Stomach smooth muscle (tissue), 2 donors: ENCODE results near the gene MCRIP1.

Experiments used
- H3K27ac ChIP-seq: one replicate; pipeline ENCODE4 v1.7.0; 2013; ENCODE audit warnings: mild to moderate bottlenecking, low read length, inconsistent platforms
- H3K27me3 ChIP-seq, 2 donors: one replicate each; pipeline ENCODE4 v1.7.0; 2013; ENCODE audit warnings: low read length in 2 of 2; ENCODE audit not compliant: insufficient read depth in 2 of 2, control insufficient read depth in 1 of 2
- H3K36me3 ChIP-seq, 2 donors: one replicate each; pipeline ENCODE4 v1.7.0; 2013; ENCODE audit warnings: low read length in 2 of 2; ENCODE audit not compliant: control insufficient read depth in 2 of 2, insufficient read depth in 2 of 2
- H3K4me1 ChIP-seq: one replicate; pipeline ENCODE4 v1.7.0; 2013; ENCODE audit warnings: low read length; ENCODE audit not compliant: control insufficient read depth, insufficient read depth
- H3K4me3 ChIP-seq, 2 donors: one replicate each; pipeline ENCODE4 v1.7.0; 2013; ENCODE audit warnings: low read length in 2 of 2
- H3K9ac ChIP-seq, 2 donors: one replicate each; pipeline ENCODE4 v1.7.0; 2013; ENCODE audit warnings: low read length in 2 of 2, mild to moderate bottlenecking in 1 of 2
- H3K9me3 ChIP-seq, 2 donors: one replicate each; pipeline ENCODE4 v1.7.0; 2013; ENCODE audit warnings: low read length in 2 of 2; ENCODE audit not compliant: control insufficient read depth in 2 of 2
- donor health status: healthy.
- donor health status: Pancreatic carcinoma.

Gene MCRIP1

DNA sequence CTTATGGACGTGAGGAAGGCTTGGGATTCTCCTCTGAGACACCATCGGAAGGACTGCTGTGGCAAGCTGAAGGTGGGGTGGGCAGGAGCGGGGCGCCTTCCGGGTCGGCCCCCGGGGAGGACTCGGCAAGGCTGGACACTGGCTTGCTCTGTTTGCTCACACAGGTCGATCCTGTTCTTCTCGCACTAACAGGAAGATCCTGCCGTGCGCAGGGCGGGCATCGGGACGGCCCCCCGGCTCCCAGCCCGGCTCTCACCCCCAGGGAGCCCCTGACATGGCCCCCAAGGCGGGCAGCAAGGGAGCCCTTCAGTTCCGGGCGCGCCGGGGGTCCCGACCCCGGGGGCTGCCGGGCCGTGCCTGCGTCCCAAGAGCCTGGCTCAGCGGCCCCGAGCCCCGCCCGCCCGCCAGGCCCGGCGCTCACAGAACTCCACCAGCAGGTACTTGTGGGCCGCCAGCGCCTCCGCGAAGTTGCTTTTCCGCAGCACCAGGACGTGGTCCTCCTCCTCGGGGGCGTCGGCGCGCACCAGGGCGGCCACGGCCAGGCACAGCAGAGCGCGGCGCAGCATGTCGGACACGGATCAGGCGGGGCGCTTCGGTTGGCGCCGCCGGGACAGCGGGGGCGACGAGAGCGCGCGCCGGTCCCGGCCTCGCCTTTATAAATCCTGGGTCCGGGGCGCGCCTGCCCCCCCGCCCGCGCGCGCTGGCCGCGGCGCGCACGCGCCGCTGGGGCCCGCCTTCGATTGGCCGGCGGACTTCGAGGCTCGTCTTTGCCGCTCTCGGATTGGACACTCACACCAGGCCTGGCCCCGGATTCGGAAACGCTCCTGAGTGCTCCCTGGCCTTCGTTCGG, 27.0 kb upstream of the MCRIP1 start, which contains the start of gene P4HB:
P4HB (minus strand) TSS at position 630 of the 850 bp plus-strand sequence; CDS start at position 566, 64 bp downstream.
- peak within 1 kb of the TSS; percentile 79 to 93 for H3K9ac ChIP-seq
- H3K4me1 ChIP-seq, result peaks cover 36% of the 10 kb centered on the region
- peaks cover 18 to 25% of the 10 kb centered on the region in 2 donors for H3K36me3 ChIP-seq

GRCh38 chr17:81858967-81859905, 26.1 kb upstream of the MCRIP1 start:
- Histone ChIP-seq H3K27ac (peak overlapping the region; percentile 83), H3K36me3 (peaks cover 25 to 27% of the 10 kb centered on the region in 2 donors), H3K4me1 (peaks cover 39% of the 10 kb centered on the region), H3K9ac (peak overlapping the region; percentile 79 to 93), H3K27me3 (no peaks in the 10 kb centered on the region), H3K4me3 (peak overlapping the region; percentile 84 to 87), H3K9me3 (no peaks in the 10 kb centered on the region)

More for the DNA sequence above, 27.0 kb upstream of the MCRIP1 start, which contains the start of gene P4HB:
- Histone ChIP-seq H3K9me3 (no peaks in the 10 kb centered on the region), H3K27ac (peak within 1 kb of the TSS; percentile 83), H3K27me3 (no peaks in the 10 kb centered on the region), H3K4me3 (peak within 1 kb of the TSS; percentile 84 to 87)

DNA sequence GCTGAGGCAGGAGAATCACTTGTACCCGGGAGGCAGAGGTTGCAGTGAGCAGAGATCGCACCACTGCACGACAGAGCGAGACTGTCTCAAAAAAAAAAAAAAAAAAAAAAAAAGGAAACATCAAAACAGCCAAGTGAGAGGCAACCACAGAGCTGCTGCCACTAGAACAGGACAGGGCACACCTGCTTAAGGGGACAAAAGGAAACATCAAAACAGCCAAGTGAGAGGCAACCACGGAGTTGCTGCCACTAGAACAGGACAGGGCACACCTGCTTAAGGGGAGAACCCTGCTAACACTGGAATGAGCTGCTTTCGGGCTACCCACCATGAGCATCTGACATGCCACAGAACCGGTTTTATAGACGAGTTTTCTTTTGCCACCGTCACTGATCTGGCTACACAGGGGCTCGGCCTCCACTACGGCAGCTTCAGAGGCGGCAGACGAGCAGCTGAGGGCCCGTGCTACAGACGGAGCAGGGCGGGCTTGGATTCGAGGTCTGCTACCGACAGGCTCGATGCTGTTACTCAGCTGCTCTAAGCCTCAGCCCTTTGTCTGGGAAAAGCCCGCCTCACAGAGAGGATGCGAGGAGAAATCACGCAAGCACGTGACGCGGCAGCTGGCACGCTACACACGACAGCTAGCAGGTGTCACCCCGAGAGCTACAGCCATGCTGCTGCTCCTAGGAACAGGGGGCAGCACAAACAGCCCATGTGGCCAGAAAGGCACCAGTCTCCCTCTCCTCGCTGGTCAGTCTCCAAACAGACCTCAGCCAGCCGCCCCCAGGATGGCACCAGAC, 25.3 kb upstream of the MCRIP1 start:
- peak overlapping the region in 1 of 2 donors; percentile 84 for H3K4me3 ChIP-seq
- peaks cover 28 to 32% of the 10 kb centered on the region in 2 donors for H3K36me3 ChIP-seq
- H3K4me1 ChIP-seq, result peaks cover 39% of the 10 kb centered on the region
- no peak overlapping the region for H3K27ac ChIP-seq
- no peaks in the 10 kb centered on the region for H3K27me3 ChIP-seq
- H3K9ac ChIP-seq, result peak overlapping the region; percentile 13 to 33
- H3K9me3 ChIP-seq, result no peaks in the 10 kb centered on the region

- Histone ChIP-seq H3K9me3 (no peaks in the 10 kb centered on the region), H3K27me3 (no peaks in the 10 kb centered on the region), H3K4me1 (peaks cover 25% of the 10 kb centered on the region), H3K9ac (no peak overlapping the region), H3K27ac (no peak overlapping the region), H3K36me3 (peaks cover 45 to 48% of the 10 kb centered on the region in 2 donors), H3K4me3 (no peak overlapping the region)
These were observed 22.1 kb upstream of the MCRIP1 start for GRCh38 chr17:81854974-81855774.

DNA sequence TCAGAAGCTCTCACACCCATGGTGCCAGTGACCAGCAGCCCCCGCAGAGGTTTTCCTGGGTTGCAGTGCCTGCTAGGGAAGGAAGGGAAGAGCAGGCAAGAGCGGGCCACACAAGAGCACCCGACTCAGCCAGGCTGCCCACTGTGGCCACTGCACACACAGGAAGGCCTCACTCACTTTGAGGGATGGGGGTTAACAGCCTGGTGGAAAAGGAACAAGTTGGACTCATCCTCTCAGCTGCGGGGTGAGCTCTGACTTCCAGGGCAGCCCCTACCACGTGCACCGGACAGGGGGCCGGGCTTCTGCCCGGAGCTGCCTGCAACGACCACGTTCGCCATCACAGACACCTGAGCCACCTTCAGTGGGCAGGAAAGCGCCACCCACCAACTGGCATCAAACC, 19.1 kb upstream of the MCRIP1 start:
- no peaks in the 10 kb centered on the region for H3K27me3 ChIP-seq
- H3K9ac ChIP-seq, result no peak overlapping the region
- H3K9me3 ChIP-seq, result no peaks in the 10 kb centered on the region
- H3K4me3 ChIP-seq, result no peak overlapping the region
- no peak overlapping the region for H3K27ac ChIP-seq
- H3K4me1 ChIP-seq, result peaks cover 4% of the 10 kb centered on the region
- H3K36me3 ChIP-seq, result peaks cover 38 to 40% of the 10 kb centered on the region in 2 donors

DNA sequence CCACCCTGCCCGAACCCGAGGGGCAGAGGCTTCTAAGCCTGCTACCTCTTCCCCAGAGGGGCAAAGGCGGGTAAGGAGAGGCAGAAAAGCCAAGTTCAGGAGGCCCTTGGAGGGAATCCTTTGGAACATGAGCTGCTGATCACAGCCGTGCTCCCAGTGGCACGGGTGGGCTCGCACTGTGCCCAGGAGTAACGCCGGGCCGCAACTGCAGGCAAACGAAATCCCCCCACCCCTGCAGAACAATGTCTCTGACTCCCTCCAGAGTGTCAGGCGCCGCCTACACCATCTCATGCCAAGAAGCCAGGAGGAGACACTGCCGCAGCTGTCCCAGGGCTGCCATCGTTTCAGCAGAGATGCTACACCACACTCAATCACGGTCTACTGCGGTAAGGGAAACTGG, 18.3 kb upstream of the MCRIP1 start:
- Histone ChIP-seq H3K27me3 (no peaks in the 10 kb centered on the region), H3K9me3 (no peaks in the 10 kb centered on the region), H3K36me3 (peaks cover 43 to 48% of the 10 kb centered on the region in 2 donors), H3K9ac (no peak overlapping the region), H3K4me1 (peaks cover 3% of the 10 kb centered on the region), H3K27ac (no peak overlapping the region), H3K4me3 (no peak overlapping the region)

DNA sequence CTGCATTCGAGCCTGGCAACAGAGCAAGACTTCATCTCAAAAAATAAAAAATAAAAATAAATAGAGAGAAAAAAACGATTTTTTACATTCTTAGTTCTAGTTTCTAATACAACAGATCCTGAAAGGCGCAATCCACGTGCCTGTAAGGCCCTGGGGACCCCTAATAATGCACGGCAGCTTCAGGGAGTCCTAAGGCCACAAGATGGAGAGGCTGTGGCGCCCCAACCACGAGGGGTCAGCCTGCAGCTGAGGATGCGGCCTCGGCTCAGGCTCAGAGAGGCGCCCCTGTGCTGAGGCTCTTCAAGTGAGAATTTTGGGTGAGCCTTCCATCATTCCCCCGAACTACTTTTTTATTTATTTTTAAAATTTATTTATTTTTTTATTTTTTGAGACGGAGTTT, 16.4 kb upstream of the MCRIP1 start:
- Histone ChIP-seq H3K9me3 (no peaks in the 10 kb centered on the region), H3K27me3 (no peaks in the 10 kb centered on the region), H3K9ac (no peak overlapping the region), H3K27ac (no peak overlapping the region), H3K4me3 (no peak overlapping the region), H3K36me3 (peaks cover 54 to 59% of the 10 kb centered on the region in 2 donors), H3K4me1 (no peaks in the 10 kb centered on the region)

DNA sequence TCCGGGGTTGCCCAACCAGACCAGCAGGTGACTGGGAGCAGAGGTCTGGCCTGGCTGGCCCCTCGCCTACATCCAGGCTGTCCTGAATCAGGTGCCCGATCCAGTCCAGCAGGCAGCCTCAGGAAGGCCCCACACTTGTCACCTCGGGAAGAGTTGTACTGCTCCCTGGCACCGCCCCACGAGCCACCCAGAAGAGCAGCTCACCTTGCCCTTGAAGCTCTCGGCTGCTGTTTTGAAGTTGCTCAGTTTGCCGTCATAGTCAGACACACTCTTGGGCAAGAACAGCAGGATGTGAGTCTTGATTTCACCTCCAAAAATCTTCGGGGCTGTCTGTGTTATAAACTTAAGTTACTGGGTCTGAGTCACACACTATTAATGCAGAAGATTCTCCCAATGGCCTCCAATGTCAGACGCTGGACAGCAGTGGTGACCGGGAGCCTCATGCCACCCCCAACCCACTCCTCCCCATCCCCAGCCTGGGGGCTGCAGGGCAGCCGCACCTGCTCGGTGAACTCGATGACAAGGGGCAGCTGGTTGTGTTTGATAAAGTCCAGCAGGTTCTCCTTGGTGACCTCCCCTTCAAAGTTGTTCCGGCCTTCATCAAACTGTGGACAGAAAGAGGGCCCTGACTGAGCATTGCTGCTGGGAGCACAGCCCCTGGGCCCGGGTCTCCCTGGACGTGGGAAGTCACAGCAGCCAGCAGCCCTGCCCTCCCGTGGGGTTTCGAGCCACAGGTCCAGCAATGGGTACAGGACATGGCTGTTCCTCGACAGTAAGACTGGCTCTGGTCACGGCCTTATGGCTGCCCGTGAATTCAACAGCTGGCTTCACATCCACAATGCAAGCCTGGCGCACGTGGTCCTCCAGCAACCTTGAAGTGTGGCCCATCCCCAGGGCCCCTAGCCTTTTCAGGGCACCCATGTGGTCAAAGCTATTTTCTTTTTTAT, 13.9 kb upstream of the MCRIP1 start:
- no peaks in the 10 kb centered on the region for H3K4me1 ChIP-seq
- H3K36me3 ChIP-seq, result peaks cover 49 to 55% of the 10 kb centered on the region in 2 donors
- H3K9me3 ChIP-seq, result no peaks in the 10 kb centered on the region
- no peaks in the 10 kb centered on the region for H3K27me3 ChIP-seq
- no peak overlapping the region for H3K9ac ChIP-seq
- no peak overlapping the region for H3K27ac ChIP-seq
- no peak overlapping the region for H3K4me3 ChIP-seq
